Measurements from ENCODE around the gene SEPTIN7.

- TF ChIP-seq EZH2 (IDR thresholded peaks at IDR 0.05; ENCODE audit: low read length, missing control alignments) (no peak), CTCF (conservative IDR thresholded peaks at IDR 0.05 in 1 of 2, IDR thresholded peaks at IDR 0.05 in 1 of 2; ENCODE audit: low read depth in 1 of 2, low read length in 2 of 2) (no peak)
Measured at GRCh38 chr7:35785250-35785649, 15.6 kb upstream of the SEPTIN7 start.

Measured in fibroblast of lung (primary cell).